HG03342 (cell line): ENCODE measurements around the gene APAF1.
"Not testable (repeated sequence)": the region's sequence is repeated elsewhere in the genome, so short reads cannot be mapped to it uniquely, and the experiment has no call there.

Experiments used
- ATAC-seq: cut with Tn5 transposase; IDR thresholded peaks from one replicate; pipeline ENCODE4 v1.9.1; 2021; ENCODE audit warnings: mild to moderate bottlenecking, moderate library complexity; ENCODE audit not compliant: unreplicated experiment

The APAF1 gene

DNA sequence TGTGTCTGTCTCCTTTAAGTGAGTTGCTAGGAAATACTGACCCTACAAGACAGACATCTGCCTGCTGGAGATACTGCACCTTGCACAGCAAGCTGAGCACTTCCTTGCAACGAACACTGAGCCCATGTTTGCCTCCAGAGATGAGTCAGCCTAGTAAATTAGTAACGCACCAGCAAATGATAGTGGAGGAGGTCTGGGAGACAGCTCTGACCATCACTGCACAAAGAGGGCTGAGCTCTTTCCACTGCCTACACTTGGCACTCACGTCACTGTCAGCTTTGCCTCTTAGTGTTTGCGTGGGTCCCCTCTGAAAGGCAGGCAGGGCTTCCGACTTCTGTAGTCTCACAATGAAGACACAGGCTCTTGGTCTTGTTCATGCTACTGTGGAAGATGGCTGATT lies 109.0 kb downstream of the APAF1 start:
- ATAC-seq: peak; percentile 99

DNA sequence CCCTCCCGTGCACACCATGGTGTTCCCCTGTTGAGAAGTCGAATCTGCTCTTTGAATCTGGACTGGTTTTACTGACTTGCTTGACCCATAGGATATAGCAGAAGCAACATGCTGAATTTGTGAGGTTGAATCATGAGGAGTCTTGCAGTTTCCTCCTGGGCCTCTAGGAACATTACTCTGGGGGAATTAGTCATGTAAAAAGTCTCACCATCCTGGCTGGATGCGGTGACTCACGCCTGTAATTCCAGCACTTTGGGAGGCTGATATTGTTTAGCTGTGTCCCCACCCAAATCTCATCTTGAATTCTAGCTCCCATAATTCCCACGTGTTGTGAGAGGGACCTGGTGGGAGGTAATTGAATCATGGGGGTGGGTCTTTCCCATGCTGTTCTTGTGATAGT lies 110.8 kb downstream of the APAF1 start:
- ATAC-seq: not testable (repeated sequence)

DNA sequence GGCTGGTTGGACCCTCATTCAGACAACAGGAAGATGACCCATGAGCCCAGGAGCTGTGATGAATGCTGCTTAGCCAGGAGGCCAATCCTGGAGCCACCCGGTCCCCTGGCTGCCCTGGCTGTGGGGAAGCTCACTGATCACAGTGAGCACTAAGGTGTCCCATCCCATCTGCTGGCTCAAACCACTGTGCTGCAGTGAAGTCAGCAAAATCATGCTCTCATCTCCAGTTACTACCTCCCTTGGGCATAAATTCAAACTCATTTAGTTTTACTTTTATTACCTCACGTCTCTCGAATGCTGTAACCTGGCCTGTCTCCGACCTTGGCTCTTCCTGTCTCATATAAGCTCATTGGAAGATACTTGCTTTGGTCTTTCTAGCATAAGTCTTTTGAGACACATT lies 112.4 kb downstream of the APAF1 start:
- no peak for ATAC-seq

DNA sequence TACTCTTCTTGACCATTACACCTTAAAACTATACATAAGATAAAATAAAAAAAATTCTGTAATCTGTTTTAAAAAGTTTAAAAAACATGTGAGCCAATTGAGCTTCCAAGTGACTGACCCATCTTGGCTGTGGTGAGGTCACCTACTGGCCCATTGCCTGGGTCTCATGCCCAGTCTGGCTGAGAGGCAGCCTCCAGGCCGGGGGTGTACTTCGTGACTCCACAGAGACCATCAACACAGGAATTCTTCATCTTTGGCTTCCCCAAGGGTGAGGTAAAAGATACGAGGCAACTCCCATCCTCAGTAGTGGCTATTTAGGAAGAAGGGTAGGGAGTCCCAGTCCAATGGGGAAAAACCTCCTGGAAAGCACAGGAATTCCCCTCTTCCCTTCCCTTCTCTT lies 113.2 kb downstream of the APAF1 start:
- ATAC-seq: no peak

DNA sequence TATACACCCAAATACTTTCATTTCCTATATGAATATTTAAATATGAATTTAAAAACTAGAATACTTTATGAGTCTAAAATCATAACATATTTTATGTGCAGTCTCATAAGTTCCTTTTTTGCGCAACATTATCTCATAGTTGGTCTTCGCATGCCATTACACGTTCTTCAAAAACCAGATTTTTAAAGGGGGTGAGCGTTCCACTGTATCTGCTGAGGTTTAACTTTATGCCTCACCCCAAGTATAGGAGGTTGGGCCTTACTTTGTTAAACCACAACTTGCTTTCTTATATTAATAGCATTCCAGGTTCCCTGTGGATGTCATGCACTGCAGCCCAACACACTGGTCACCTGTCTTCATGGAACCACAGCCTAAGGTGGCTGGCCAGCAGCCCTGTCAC lies 118.6 kb downstream of the APAF1 start:
- no peak for ATAC-seq

DNA sequence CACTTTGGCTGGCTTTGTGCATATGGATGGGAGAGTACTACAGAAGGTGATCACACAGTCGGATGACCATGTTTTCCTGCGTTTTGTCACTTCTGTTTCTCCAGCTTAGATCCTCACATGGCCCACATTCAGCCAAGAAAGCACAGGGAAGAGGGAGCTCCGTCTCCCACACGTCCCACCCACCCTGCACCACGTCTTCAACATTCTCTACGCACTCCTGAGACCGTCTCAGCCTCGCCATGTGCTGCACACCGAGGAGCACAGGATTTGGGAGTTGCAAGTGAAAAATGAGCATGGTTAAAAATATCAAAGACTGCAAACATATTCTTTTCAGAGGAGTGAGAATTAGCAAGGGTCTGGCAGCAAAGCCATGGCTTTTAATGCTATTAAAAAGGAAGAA lies 122.2 kb downstream of the APAF1 start:
- no peak for ATAC-seq

DNA sequence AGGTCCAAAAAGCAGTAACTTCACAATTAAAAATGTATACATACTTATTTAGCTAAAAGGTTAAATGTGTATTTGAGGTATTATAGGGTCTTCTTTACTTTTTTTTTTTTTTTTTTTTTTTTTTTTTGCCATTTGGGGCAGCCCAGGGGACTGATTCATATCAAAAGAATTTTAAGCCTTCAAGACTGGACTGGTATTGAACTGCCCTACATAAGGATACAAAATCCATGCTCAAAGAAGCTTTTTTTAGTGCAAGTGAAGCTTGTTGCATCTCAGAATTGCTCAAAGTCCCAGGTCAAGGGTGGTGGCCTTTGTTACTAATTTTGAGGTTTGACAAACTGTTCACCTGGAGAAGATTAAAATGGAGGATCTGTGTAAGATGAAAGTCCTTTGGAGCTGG lies 124.0 kb downstream of the APAF1 start:
- no peak for ATAC-seq

DNA sequence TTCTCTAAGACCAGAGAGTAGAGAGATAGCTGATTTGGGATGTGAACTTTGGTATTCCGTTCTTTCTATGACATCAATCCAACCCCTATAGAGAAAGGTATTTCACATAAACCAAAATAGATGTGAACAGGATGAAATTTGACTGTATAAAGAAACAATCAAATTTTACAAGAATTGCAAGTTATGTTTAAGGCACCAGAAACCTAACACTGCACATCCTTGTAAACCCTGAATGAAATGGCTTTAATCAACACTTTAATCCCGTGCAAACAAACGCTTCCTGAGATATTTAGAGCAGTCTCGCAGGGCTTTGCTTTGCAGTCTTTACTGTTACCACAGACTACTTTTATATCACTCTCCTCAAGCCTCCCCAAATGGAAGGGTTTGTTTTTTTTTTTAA lies 125.1 kb downstream of the APAF1 start:
- no peak for ATAC-seq

DNA sequence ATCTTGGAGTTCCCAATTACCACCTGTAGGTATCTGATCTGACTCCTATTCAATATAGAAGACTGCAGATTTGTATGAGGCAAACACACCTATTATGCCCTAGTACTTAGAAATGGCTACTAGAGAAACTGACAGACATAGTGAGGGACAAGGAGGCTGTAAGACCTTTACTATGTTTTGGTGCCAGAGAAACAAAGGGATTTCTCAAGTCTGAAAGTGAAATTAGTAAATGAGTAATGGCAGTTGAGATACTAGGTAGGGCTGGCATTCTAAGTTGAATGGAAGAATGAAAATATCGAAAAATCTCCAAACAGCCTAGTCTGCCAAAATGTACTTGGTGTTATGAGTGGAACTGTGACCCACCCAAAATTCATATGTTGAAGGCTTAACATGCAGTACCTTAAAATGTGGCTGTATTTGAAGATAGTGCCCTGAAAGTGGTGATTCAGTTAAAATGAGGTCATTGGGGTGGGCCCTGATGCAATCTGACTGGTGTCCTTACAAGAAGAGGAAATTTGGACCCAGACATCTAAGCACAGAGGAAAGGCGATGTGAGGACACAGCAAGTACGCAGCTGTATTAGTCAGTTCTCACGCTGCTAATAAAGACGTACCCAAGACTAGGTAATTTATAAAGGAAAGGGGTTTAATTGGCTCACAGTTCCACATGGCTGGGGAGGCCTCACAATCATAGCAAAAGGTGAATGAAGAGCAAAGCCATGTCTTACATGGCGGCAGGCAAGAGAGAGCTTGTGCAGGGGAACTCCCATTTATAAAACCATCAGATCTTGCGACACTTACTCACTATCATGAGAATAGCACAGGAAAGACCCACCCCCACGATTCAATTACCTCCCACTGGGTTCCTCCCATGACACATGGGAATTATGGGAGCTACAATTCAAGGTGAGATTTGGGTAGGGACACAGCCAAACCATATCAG lies 127.0 kb downstream of the APAF1 start:
- no peak for ATAC-seq

DNA sequence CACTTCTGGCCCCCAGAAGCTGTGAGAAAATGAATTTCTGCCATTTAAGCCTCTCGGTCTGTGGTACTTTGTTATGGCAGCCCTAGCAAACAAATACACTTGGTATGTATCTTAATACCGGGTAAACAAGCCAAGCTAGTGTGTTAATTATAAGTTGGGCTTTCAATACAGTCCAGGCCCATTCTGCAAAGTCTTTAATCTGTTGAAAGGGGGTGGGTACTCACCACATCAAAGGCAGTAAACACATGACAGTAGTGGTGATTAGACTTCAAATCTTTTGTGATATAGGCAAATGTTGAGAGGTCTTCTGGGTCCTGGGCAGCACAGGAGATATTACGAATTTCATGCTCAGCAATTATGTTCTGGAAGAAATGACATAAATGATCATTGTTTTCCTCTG lies 127.7 kb downstream of the APAF1 start:
- no peak for ATAC-seq

DNA sequence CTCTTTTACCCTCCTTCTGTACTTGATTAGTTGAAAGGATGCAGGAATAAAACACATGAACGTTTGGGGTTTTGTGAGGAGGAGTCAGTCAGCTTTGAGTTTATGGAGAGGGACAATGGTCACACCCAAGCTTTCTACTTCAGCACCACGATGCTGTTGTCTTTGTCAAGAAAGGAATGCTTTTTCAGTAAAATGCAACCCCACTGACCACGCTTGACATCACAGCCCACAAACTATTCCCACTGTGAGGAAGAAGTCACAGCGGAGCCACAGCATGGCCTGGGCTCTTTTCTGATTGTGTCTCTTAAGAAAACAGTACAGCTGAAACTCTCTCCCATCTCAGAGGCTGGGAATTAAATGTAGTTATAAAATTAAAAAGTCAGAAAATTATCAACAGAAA lies 135.2 kb downstream of the APAF1 start:
- ATAC-seq: no peak

DNA sequence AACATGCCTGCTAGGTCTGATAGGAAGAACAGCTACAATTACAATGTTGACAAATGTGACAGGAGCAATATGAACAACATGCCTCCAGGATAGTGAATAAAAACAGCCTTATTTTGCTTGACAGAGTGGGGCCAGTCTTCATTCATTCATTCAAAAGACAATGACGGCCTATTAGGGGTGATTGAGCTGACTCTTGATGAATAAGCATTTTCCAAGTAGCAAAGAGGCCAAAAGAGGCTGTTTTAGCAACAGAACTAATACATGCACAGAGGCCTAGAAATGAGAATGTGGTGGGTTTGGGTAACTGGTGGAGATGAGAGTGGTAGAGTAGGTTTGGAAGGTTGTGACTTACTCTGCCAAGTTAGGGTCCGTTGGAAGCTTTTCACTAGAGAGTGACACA lies 138.3 kb downstream of the APAF1 start:
- no peak for ATAC-seq
